ENCODE data around the gene CDK3.
"Not testable (repeated sequence)": the region's sequence is repeated elsewhere in the genome, so short reads cannot be mapped to it uniquely, and the experiment has no call there.

CDK3 gene

GRCh38 chr17:76017481-76018339 lies 17.1 kb downstream of the CDK3 start:
- DNase-seq = no peak

- DNase-seq = no peak
Measured at GRCh38 chr17:76018340-76018680, 17.7 kb downstream of the CDK3 start.

GRCh38 chr17:76018801-76019200 lies 18.1 kb downstream of the CDK3 start:
- DNase-seq = no peak

DNA sequence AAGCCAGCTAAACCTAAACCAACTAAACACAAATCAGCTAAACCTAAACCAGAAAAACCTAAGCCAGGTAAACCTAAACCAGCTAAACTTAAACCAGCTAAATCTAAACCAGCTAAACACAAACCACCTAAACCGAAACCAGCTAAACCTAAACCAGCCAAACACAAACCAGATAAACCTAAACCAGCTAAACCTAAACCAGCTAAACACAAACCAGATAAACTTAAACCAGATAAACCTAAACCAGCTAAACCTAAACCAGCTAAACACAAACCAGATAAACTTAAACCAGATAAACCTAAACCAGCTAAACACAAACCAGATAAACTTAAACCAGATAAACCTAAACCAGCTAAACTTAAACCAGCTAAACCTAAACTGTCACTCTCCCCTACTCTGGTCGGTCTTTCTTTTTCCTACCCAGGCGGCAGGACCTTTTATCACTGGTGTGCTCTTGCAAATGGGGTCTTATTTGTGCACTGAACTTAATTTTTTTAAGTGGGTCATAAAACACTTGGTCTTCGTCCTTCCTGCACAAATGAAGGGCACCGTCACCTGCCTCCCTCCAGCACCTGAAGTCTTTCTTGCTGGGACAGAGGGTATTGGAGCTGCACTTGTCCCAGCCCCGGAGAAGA lies 19.3 kb downstream of the CDK3 start:
- no peak for DNase-seq

GRCh38 chr17:76022285-76022684 lies 21.6 kb downstream of the CDK3 start:
- DNase-seq = no peak

GRCh38 chr17:76022973-76023899 lies 22.6 kb downstream of the CDK3 start:
- no peak for DNase-seq

GRCh38 chr17:76023900-76024237 lies 23.2 kb downstream of the CDK3 start:
- no peak for DNase-seq

GRCh38 chr17:76024353-76024752 lies 23.7 kb downstream of the CDK3 start:
- no peak for DNase-seq

- no peak for DNase-seq
Measured at GRCh38 chr17:76025294-76025693, 24.6 kb downstream of the CDK3 start.

GRCh38 chr17:76026714-76027158 lies 26.1 kb downstream of the CDK3 start:
- DNase-seq = no peak

DNA sequence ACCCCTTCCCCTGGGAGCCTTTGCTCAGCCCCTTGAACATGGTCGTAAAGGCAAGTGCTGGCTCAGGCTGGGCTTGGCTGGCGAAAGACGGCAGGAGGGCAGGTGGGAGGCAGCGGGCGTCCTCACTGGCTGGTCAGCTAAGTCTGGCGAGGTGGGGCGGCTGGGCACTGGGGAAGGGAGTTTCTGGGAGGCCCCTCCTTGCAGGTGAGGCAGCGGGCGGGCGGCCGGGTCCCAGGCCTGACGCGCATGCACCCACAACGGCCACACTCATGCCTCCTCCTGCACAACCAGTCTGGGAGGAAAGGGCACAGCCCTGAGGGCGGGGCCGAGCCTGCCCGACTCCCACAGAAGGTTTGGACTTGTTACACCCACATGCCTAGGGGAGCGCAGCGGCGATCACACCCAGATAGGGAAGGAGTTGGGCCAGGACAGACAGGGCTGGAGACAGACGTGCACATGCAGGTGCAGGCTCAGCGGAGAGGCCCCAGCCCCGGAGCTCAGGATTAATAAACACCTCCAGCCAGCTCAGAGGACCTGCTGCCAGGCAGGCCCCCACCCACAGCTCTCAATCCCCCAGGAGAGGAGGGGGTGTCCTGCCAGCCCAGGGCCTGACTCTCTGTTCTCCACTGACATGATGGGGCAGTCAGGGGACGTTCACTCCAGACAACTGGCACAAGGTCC lies 26.6 kb downstream of the CDK3 start, which contains the start of gene EVPL:
Gene EVPL (minus strand): TSS at position 148 of the 681 bp plus-strand sequence. CDS start 108 bp downstream, at position 40.
- DNase-seq = no peak

- DNase-seq = no peak
Measured at GRCh38 chr17:76032073-76032779, 31.6 kb downstream of the CDK3 start.

- no peak for DNase-seq
Measured at GRCh38 chr17:76032780-76033108, 32.1 kb downstream of the CDK3 start.

GRCh38 chr17:76033139-76033538 lies 32.5 kb downstream of the CDK3 start:
- DNase-seq = no peak

- peak; percentile 15 for DNase-seq
Measured at GRCh38 chr17:76034428-76035350, 34.0 kb downstream of the CDK3 start.

DNA sequence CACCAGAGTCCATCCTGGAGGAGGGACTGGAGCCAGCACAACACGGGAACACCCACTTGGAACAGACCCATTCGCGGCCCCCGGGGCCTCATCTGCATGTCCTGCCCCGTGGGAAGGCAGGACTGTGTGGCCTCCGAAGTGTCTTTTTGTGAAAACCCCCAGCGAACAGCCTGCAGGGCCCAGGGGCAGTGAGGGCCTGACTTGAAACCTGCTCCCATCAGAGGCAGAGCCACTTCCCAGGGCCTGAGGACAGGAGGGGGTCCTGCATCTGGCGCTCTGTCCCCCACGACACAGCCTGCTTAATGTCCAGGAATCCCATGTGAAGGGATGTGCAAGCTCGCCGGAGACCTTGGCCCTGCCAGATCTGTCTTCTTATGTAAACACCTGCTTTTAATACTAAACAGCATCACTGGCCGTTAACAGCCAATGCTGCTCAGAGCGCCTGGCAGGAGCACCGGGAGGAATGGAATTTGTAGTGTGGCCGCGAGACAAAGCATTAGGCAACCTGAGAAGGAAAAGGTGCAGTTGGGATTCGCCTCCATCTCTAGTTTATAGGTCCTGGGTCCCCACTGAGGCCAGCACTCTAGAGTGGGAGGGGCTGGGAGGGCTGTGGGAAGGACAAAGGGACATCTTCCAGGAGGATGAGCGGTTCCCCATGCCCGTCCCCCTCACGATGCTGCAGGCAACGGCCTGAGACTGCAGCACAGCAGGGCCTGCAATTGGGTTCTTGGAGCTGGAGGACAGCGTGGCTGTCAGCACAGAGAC lies 36.0 kb downstream of the CDK3 start:
- DNase-seq = no peak

- peak; percentile 17 for DNase-seq
Measured at GRCh38 chr17:76038050-76038449, 37.4 kb downstream of the CDK3 start.

DNA sequence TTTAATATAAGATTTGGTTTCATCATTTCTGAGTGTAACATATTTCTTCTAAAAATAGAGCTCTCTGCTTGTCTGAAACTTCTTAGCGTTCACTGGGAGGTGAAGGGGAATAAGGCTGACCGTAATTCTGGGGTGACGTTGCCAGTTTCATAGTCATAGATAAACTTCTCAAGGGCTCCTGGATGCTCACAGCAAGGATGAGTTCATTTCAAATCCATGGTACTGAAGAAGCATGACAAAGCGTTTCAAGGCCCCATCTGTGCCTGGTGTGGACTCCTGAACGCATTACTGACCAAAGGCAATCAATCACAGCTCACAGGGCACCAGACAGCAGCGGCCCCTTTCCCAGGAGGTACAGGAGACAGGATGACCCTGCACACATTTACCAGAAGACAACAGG lies 38.5 kb downstream of the CDK3 start:
- no peak for DNase-seq

GRCh38 chr17:76040376-76040775 lies 39.7 kb downstream of the CDK3 start:
- DNase-seq = no peak

GRCh38 chr17:76042868-76043267 lies 42.2 kb downstream of the CDK3 start:
- DNase-seq = not testable (repeated sequence)
